Ishikawa (cell line): Measurements from ENCODE around the gene MUC5AC.

Experiments
- EP300 ChIP-seq: IDR thresholded peaks from 2 replicates; pipeline ENCODE4 v1.6.1; 2012; ENCODE audit warnings: borderline replicate concordance
- MAX ChIP-seq: IDR thresholded peaks from 2 replicates; pipeline ENCODE4 v1.6.1; 2012
- NFIC ChIP-seq: IDR thresholded peaks from 2 replicates; pipeline ENCODE4 v1.6.1; 2012
- RAD21 ChIP-seq: IDR thresholded peaks from 2 replicates; pipeline ENCODE4 v1.6.1; 2012; ENCODE audit warnings: low read depth
- TAF1 ChIP-seq: IDR thresholded peaks from 2 replicates; pipeline ENCODE4 v1.6.1; 2012; ENCODE audit warnings: low read depth, mild to moderate bottlenecking
- TCF12 ChIP-seq: IDR thresholded peaks from 2 replicates; pipeline ENCODE4 v1.6.1; 2012; ENCODE audit warnings: low read depth
- YY1 ChIP-seq: IDR thresholded peaks from 2 replicates; pipeline ENCODE4 v1.6.1; 2012; ENCODE audit warnings: low read depth

- TF ChIP-seq RAD21, result no peak
- no peak for TF ChIP-seq EP300
- no peak for TF ChIP-seq YY1
- TF ChIP-seq TCF12, result no peak
- TF ChIP-seq TAF1, result no peak
- no peak for TF ChIP-seq NFIC
- no peak for TF ChIP-seq MAX
Measured at GRCh38 chr11:1128311-1129142, 29.2 kb upstream of the MUC5AC start.
